ENCODE data around the gene ZC3H4.
A peak's percentile ranks its signal among the peaks of the same experiment; 100 is the strongest.

Gene ZC3H4

GRCh38 chr19:47133021-47133471 is 19.5 kb upstream of the ZC3H4 start:
- DNase-seq (ENCODE audit: low read depth): no peak

- DNase-seq (ENCODE audit: low read depth): no peak
Observed at GRCh38 chr19:47132194-47132852, 18.7 kb upstream of the ZC3H4 start.

- peak; percentile 81 for DNase-seq (ENCODE audit: low read depth)
Observed at GRCh38 chr19:47130589-47131227, 17.1 kb upstream of the ZC3H4 start, which contains the start of gene SAE1. Gene SAE1 (plus strand): TSS chr19:47130835. CDS start chr19:47130931, 96 bp downstream.

DNA sequence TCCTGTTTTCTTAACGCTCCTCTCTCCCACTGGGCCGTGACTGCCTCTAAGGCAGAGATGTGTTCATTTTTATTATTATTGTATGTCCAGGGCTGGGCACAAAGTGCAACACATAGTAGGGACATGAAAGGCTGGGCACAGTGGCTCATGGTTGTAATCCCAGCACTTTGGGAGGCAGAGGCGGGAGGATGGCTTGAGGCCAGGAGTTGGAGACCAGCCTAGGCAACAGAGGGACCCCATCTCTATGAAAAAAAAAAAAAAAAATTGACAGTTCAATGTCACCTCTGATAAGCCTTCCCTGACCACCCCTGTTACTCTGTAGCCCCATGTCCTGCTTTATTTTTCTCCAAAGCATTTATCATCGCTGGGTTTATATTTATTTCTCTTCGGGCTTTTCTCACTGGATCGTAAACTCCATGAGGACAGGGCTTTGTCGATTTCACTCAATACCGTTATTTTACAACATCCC is 16.6 kb upstream of the ZC3H4 start:
- DNase-seq (ENCODE audit: low read depth): no peak

DNA sequence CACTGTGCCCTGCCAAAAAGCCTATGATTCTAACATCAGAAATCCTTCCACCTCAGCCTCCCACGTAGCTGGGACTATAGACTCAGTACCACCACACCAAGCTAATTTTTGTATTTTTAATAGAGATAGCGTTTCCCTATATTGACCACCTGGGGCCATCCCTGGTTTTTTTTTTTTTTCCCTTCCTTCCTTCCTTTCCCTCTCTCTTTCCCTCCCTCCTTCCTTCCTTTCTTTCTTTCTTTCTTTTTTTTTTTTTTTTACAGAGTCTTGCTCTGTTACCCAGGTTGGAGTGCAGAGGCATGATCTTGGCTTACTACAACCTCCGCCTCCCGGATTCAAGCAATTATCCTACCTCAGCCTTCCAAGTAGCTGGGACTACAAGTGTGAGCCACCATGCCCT is 16.0 kb upstream of the ZC3H4 start:
- no peak for DNase-seq (ENCODE audit: low read depth)

DNA sequence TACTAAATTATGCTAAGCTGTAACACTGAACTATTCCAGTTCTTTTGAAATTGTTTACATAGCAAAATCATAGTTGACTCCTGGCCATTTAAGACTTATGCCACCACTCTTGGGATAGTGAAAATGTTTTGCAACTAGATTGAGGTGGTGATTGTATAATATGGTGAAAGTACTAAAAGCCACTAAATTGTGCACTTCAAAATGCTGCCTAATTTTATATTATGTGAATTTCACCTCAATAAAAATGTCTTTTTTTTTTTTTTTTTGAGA is 12.0 kb upstream of the ZC3H4 start:
- DNase-seq (ENCODE audit: low read depth): no peak

DNA sequence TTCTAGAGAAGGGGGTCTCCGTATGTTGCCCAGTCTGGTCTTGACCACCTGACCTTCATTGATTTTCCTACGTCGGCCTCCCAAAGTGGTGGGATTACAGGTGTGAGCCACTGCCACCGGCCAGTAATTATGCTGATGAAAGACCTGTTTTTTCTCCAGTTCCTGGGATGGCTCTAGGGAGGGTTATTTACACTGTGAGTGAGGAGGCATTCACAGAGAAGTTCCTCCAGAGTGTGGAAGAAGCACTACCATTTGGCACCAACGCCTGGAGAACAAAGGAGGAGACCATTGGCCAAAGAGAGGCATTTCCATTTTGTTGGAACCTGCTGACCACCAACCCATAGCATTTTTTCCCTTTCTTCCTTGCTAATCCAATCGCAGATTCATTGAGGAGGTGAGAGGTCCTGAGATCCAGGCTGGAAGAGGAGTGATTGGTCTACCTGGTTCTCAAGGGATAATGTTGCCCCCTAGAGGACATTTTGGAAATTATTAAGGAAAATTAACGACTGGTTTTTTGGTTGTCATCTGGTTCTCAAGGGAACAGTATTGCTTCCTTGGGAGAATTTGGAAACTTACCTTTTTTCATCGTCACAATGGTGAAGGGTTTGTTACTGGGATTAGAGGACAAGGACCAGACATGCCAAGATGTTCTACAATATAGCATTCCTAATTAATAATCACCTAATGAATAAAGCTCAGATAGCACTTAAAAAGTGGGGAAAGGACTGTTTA is 11.5 kb upstream of the ZC3H4 start:
- DNase-seq (ENCODE audit: low read depth): no peak

DNA sequence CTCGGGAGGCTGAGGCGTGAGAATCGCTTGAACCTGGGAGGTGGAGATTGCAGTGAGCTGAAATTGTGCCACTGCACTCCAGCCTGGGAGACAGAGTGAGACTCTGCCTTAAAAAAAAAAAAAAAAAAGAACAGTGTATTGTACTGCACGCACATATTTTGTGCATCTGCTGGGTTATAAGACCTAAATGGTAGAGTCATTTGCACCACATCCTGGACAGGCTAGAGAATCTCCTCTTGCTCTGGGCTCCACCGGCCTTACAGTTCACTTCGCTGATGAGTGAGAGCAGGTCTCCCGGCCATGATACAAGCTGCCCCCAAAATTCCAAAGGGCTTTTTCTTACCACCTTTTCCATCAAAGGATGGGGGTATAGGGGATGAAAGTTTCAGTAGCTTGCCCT is 9.8 kb upstream of the ZC3H4 start:
- DNase-seq (ENCODE audit: low read depth): no peak

DNA sequence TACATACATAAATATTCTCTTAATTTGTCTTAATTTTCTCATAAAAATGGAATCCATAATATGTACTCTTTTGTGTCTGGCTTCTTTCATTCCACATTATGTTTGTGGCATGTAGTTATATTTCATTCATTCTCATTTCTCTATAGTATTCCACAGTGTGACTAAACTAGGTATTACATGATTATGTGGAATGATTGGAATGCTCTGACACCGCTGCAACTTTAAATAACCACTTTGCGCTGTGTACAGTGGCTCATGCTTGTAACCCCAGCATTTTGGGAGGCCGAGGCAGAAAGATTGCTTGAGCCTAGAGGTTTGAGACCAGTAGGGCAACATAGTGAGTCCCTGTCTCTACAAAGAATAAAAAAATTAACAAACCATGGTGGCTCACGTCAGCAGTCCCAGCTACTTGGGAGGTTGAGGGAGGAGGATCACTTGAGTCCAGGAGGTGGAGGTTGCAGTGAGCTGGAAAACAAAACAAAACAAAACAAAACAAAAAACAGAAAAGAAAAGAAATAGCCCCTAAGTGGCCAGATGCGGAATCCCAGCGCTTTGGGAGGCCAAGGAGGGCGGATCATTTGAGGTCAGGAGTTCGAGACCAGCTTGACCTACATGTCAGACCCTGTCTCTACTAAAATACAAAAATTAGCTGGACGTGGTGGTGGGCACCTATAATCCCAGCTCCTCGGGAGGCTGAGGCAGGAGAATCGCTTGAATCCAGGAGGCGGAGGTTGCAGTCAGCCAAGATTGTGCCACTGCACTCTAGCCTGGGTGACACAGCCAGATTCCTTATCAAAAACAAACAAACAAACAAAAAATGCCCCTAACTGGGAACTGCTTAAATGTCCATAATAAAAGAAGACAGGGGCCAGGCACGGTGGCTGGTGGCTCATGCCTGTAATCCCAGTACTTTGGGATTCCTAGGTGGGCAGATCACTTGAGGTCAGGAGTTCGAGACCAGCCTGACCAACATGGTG is 9.1 kb upstream of the ZC3H4 start:
- no peak for DNase-seq (ENCODE audit: low read depth)

- DNase-seq (ENCODE audit: low read depth): no peak
Observed at GRCh38 chr19:47120470-47121067, 7.0 kb upstream of the ZC3H4 start.

GRCh38 chr19:47113850-47114651 is 475 bp upstream of the ZC3H4 start:
- no peak for DNase-seq (ENCODE audit: low read depth)

DNA sequence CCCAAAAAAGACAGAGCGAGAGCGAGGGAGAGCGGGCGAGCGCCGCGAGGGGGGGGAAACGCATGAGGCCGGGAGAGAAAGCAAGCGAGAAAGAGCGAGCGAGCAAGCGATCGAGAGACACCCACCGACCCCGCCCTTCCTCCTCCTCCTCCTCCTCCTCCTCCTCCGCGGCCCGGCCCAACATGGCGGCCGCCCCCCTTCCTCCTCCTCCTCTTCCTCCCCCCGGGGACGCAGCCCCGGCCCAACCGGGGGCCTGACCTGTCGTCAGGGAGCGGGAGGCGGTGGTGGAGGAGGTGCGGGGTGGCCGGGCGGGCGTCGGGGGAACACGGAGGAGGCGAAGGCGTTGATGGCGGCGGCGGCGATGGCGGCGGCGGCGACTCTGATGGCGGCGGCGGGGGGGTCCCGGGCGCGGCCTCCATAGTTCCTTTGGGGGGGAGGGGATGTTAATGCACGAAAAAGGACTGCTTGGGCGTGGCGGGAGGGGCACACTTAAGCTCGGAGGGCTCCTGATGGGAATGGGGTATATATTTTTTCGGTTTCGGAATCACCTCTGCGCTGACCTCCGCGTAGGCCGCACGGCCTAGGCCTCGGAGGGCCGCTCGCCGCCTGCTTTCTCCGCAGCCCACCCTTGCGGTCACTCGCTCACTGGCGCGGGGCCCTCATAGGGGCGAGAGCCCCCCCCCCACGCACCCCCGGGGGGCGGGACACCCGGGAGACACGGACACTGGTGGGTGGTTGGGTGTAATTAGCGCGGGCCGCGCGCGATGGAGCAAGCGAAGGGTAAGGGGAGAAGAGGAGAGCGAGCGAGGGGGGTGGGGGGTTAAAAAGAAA is 1.2 kb downstream of the ZC3H4 start:
- peak; percentile 81 for DNase-seq (ENCODE audit: low read depth)

- no peak for DNase-seq (ENCODE audit: low read depth)
Observed at GRCh38 chr19:47111682-47112165, 1.9 kb downstream of the ZC3H4 start.

GRCh38 chr19:47111006-47111621 is 2.5 kb downstream of the ZC3H4 start:
- DNase-seq (ENCODE audit: low read depth): peak; percentile 30

GRCh38 chr19:47110521-47111005 is 3.0 kb downstream of the ZC3H4 start:
- DNase-seq (ENCODE audit: low read depth): peak; percentile 13

GRCh38 chr19:47109541-47110375 is 3.8 kb downstream of the ZC3H4 start:
- DNase-seq (ENCODE audit: low read depth): peak; percentile 27

DNA sequence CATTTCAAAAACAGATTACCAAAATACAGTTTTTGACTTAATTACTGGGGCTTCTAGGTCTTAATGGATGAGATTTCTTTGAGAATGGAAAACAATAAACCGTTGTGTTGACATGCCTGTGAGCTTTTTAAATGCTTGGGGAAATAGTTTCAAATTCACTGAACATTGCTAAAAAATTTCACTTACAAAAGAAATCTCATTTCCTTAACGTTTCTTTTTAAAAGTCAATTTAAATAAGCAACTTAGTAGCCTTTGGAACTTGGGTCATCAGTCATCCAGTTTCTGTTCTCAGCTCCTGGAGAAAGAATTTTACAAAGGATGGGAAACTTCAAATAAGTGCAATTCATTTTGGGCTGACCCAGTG is 4.4 kb downstream of the ZC3H4 start:
- DNase-seq (ENCODE audit: low read depth): no peak

All from T follicular helper cell (primary cell).